Breast epithelium (tissue), 4 donors: ENCODE results near the gene RNF224. TPM values are rescaled to one million over a fixed set of nuclear protein-coding genes. Genes with fewer than 3 reads are reported as not detected.

Experiments used
- DNase-seq, 2 donors: peaks; one replicate each; pipeline ENCODE4 v3.0.0-alpha.2; 2019; ENCODE audit warnings: low spot score in 2 of 2
- H3K27ac ChIP-seq, 2 donors: fragments of 200-600 bp; sonication (generic) in 1 of 2; one replicate each; pipeline ENCODE4 v1.5.1; 2016 to 2019; ENCODE audit warnings: mild to moderate bottlenecking in 1 of 2
- H3K27me3 ChIP-seq, 2 donors: fragments of 200-600 bp; sonication (generic) in 1 of 2; one replicate each; pipeline versions ENCODE4 v1.5.1 to v1.6.0; 2017 to 2019; ENCODE audit warnings: control low read depth in 1 of 2, mild to moderate bottlenecking in 1 of 2
- H3K36me3 ChIP-seq: fragments of 200-600 bp; one replicate; pipeline ENCODE4 v1.5.1; 2019
- H3K4me1 ChIP-seq, 2 donors: fragments of 200-600 bp; sonication (generic); one replicate each; pipeline ENCODE4 v1.5.1; 2016 to 2019; ENCODE audit warnings: control low read depth in 1 of 2
- H3K4me3 ChIP-seq, 3 donors: fragments of 200-600 bp; sonication (generic); 1 replicate in 2 of 3; 2 replicates in 1 of 3; pipeline ENCODE4 v1.5.1; 2016 to 2019; ENCODE audit warnings: mild to moderate bottlenecking in 3 of 3, moderate library complexity in 2 of 3
- H3K9me3 ChIP-seq, 2 donors: fragments of 200-600 bp; sonication (generic) in 1 of 2; one replicate each; pipeline ENCODE4 v1.5.1; 2016 to 2019; ENCODE audit warnings: control low read depth in 1 of 2
- CTCF ChIP-seq, 3 donors: fragments of 450-650 bp; IDR thresholded peaks; one replicate each; pipeline ENCODE4 v1.5.1; 2016 to 2017; ENCODE audit warnings: antibody characterized with exemption in 3 of 3, mild to moderate bottlenecking in 3 of 3, moderate library complexity in 3 of 3
- POLR2A ChIP-seq: fragments of 450-650 bp; IDR thresholded peaks from one replicate; pipeline ENCODE4 v1.6.1; 2016; ENCODE audit warnings: antibody characterized with exemption, mild to moderate bottlenecking, moderate library complexity
- POLR2AphosphoS5 ChIP-seq, 3 donors: sonication (generic); formaldehyde crosslinking; IDR thresholded peaks; one replicate each; pipeline ENCODE4 v1.6.1; 2017; ENCODE audit warnings: antibody characterized with exemption in 3 of 3
- intact Hi-C: fragments of 100-400 bp; cut with DNase I; formaldehyde crosslinking; loops from one replicate; pipeline ENCODE4 v1.15.1; 2023; ENCODE audit warnings: low total_unique reads
- total RNA-seq, 3 donors: library from RNA; depleted of rRNA; stranded (reverse); fragments of >200 nt; gene quantifications; one replicate each; pipeline ENCODE4 v1.1.0, GENCODE V29; 2016

Gene RNF224
- total RNA-seq, 3 donors from 2014 or later, result 0.29 TPM; not detected in 2

- no peaks in the 10 kb centered on the region for H3K27me3 ChIP-seq
- peak; percentile 37 to 69 (median 40) for TF ChIP-seq POLR2AphosphoS5 (IDR thresholded peaks at IDR 0.05)
- TF ChIP-seq POLR2A, result no peak
- peak in 1 of 3 donors; percentile 9 for TF ChIP-seq CTCF (IDR thresholded peaks at IDR 0.05)
- peaks cover 11 to 41% of the 10 kb centered on the region in 2 donors for H3K4me1 ChIP-seq
- DNase-seq, result peak; percentile 99
- peak within 1 kb of the TSS; percentile 52 to 93 (median 68) for H3K4me3 ChIP-seq
- no peaks in the 10 kb centered on the region for H3K9me3 ChIP-seq
- peak within 1 kb of the TSS; percentile 65 to 86 for H3K27ac ChIP-seq
- intact Hi-C loops, result no loop called here
- H3K36me3 ChIP-seq, result no peaks in the 10 kb centered on the region
Measured at GRCh38 chr9:137200311-137201204, 26.7 kb upstream of the RNF224 start, which contains the start of gene TPRN. Gene TPRN, minus strand, starts transcription at chr9:137200741. Its CDS starts 30 bp downstream, at chr9:137200711.

- Histone ChIP-seq H3K36me3 (no peaks in the 10 kb centered on the region), H3K4me3 (peak overlapping the region; percentile 52 to 93 (median 68)), H3K27me3 (no peaks in the 10 kb centered on the region), H3K27ac (peak overlapping the region; percentile 65 to 86), H3K4me1 (peaks cover 15 to 45% of the 10 kb centered on the region in 2 donors), H3K9me3 (no peaks in the 10 kb centered on the region)
- no peak for DNase-seq
- intact Hi-C loops, result no loop called here
- no peak for TF ChIP-seq POLR2A
- TF ChIP-seq CTCF (IDR thresholded peaks at IDR 0.05), result no peak
- no peak for TF ChIP-seq POLR2AphosphoS5 (IDR thresholded peaks at IDR 0.05)
Measured at GRCh38 chr9:137201205-137201868, 26.0 kb upstream of the RNF224 start.

- DNase-seq, result no peak
- no peaks in the 10 kb centered on the region for H3K36me3 ChIP-seq
- no peaks in the 10 kb centered on the region for H3K9me3 ChIP-seq
- peaks cover 19 to 45% of the 10 kb centered on the region in 2 donors for H3K4me1 ChIP-seq
- H3K27me3 ChIP-seq, result no peaks in the 10 kb centered on the region
- intact Hi-C loops, result no loop called here
- H3K4me3 ChIP-seq, result no peak overlapping the region
- TF ChIP-seq CTCF (IDR thresholded peaks at IDR 0.05) (no peak), POLR2AphosphoS5 (IDR thresholded peaks at IDR 0.05) (no peak), POLR2A (no peak)
- H3K27ac ChIP-seq, result no peak overlapping the region
Measured at GRCh38 chr9:137202966-137203365, 24.3 kb upstream of the RNF224 start.

GRCh38 chr9:137204731-137205125 is 22.6 kb upstream of the RNF224 start:
- Histone ChIP-seq H3K27me3 (no peaks in the 10 kb centered on the region), H3K9me3 (no peaks in the 10 kb centered on the region), H3K4me1 (peaks cover 15 to 29% of the 10 kb centered on the region in 2 donors), H3K4me3 (peak overlapping the region; percentile 95 to 98 (median 98)), H3K27ac (peak overlapping the region; percentile 89 to 92), H3K36me3 (no peaks in the 10 kb centered on the region)
- intact Hi-C loops, result loop anchor here (5.0 kb wide), 1 partner anchor 707 kb away; no protein-coding TSS in a partner anchor
- TF ChIP-seq POLR2AphosphoS5 (IDR thresholded peaks at IDR 0.05), result no peak
- TF ChIP-seq CTCF (IDR thresholded peaks at IDR 0.05), result no peak
- TF ChIP-seq POLR2A, result no peak
- no peak for DNase-seq
